ENCODE measurements around the gene H6PD.

DNA sequence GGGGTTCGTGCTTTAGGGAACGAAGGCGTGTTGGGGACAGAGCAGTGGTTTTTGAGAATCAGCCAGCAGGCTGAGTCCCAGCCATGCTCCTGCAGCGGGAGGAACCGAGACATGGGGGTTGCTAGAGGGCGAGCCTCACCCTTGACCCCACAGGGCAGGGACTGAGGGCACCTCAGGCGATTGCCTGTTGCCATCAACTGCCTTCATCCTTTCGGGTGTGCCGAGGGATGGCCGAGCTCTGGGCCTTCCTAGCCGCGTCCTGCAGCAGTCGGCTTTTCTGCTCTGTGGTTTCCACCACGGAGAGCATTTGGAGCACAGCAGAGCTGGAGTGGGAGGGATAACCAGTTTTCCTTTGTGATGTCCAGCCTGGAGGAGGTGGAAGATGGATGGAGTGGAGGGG lies 71.4 kb downstream of the H6PD start:
- no peak for TF ChIP-seq POLR2A (IDR thresholded peaks at IDR 0.05; ENCODE audit: low read depth, low read length)
- TF ChIP-seq POLR2AphosphoS5 (IDR thresholded peaks at IDR 0.05; ENCODE audit: low read depth, low read length) = no peak
- no peak for TF ChIP-seq TAF1 (IDR thresholded peaks at IDR 0.05; ENCODE audit: low read depth, low read length)
- no peak for TF ChIP-seq SPI1 (IDR thresholded peaks at IDR 0.05; ENCODE audit: low read depth, low read length)
- TF ChIP-seq PAX5 (IDR thresholded peaks at IDR 0.05; ENCODE audit: insufficient read depth, low read length, severe bottlenecking) = no peak
- TF ChIP-seq POU2F2 (IDR thresholded peaks at IDR 0.05; ENCODE audit: low read depth, low read length) = no peak

Measured in GM12891 (cell line).